Erythroblast (primary cell): Measurements from ENCODE around the gene LALBA.
"Not testable (repeated sequence)": the region's sequence is repeated elsewhere in the genome, so short reads cannot be mapped to it uniquely, and the experiment has no call there.

Experiments used
- GATA1 ChIP-seq: IDR thresholded peaks from 2 replicates; pipeline ENCODE4 v1.6.1; 2011; ENCODE audit warnings: low read depth, mild to moderate bottlenecking, control low read depth, low read length, moderate library complexity
- POLR2A ChIP-seq: IDR thresholded peaks from 2 replicates; pipeline ENCODE4 v1.6.1; 2011; ENCODE audit warnings: mild to moderate bottlenecking, low read length

- TF ChIP-seq POLR2A, GATA1: not testable (repeated sequence)
These were observed 16.0 kb downstream of the LALBA start for GRCh38 chr12:48553666-48554343.
